Activated T-helper 2 cell treated with anti-CD3 and anti-CD28 coated beads, Interferon-gamma antibody, Interleukin-2, Interleukin-4, amounts not matched to agents 10 μg/mL and 5 μg/mL and 100 μg/mL, durations not matched to agents 14 hours and 24 hours and 36 hours (primary cell): ENCODE measurements around the gene CREB3. TPM values are rescaled to one million over a fixed set of nuclear protein-coding genes. Genes with fewer than 3 reads are reported as not detected.

Experiments
- DNase-seq: peaks from one replicate; pipeline ENCODE4 v3.0.0; 2021; ENCODE audit warnings: low spot score
- H3K27ac Mint-ChIP-seq: one replicate; pipeline ENCODE4 v1.8.0; 2021; ENCODE audit warnings: mixed read lengths
- H3K27me3 Mint-ChIP-seq: one replicate; pipeline ENCODE4 v1.8.0; 2021; ENCODE audit warnings: low read depth, mixed read lengths
- H3K36me3 Mint-ChIP-seq: one replicate; pipeline ENCODE4 v1.8.0; 2021; ENCODE audit warnings: low read depth, mixed read lengths
- H3K4me1 Mint-ChIP-seq: one replicate; pipeline ENCODE4 v1.8.0; 2021; ENCODE audit warnings: low read depth, mixed read lengths
- H3K4me3 Mint-ChIP-seq: one replicate; pipeline ENCODE4 v1.8.0; 2021; ENCODE audit warnings: low read depth, mild to moderate bottlenecking, moderate library complexity, mixed read lengths
- H3K9me3 Mint-ChIP-seq: one replicate; pipeline ENCODE4 v1.8.0; 2021; ENCODE audit warnings: mixed read lengths
- intact Hi-C: fragments of 100-400 bp; cut with micrococcal nuclease; formaldehyde crosslinking; loops from one replicate; pipeline ENCODE4 v1.15.1; 2023
- total RNA-seq: library from RNA; stranded (reverse); gene quantifications from 2 replicates; pipeline ENCODE4 v1.2.3, GENCODE V29; 2022

The CREB3 gene
- total RNA-seq, 1 donor from 2014 or later, result 34.5 TPM

DNA sequence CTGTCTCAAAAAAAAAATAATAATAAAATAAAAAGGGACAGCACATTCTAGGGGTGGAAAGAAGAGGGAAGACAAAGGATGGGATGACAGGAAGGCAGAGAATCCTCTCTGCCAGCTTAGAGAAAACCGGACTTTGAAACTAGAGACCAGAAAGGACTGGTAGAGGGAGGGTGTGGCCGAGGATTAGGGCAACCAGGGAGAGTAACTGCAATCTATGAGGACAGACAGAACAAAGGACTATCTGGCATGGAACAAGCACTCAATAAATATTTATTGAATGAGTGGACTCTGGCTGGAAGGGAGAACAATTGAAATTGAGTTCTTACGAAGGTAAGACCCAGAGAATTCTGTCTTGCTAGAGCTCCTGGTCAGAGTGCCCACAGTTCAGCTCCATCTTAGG, 14.1 kb downstream of the CREB3 start:
- Mint-ChIP-seq H3K4me3 (peak overlapping the region; percentile 35), H3K27me3 (no peaks in the 10 kb centered on the region), H3K4me1 (peaks cover 52% of the 10 kb centered on the region)

DNA sequence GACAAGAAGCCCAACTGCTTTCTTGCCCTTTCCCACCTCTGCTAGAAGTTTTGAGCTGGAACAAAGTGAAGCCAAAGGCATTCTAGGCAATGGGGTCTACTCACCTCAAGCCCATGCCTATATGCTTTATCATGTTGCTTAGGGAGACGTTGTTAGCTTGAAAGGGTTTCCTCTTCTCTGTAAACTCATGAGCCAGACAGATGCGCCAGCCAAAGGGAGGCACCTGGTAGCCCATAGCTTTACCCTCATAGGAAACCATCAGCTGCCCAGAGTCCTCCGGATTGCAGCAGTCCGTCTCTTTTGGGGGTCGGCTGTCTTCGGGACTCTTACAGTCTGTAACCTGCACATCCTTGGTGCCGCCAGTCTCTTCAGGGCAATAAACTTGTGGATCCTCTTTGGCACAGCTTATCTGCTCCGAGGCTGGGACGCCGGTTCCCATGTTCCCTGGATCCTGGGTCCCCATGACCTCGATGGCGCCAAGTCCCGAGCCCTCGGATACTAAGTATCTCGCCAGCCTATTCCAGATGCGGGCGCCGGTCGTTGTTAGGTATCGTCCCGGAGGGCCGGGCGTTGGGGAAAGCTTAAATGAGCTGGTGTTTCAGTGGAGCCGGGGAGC, 15.9 kb downstream of the CREB3 start:
- no peak for DNase-seq
- Mint-ChIP-seq H3K9me3 (no peaks in the 10 kb centered on the region), H3K4me1 (peaks cover 38% of the 10 kb centered on the region), H3K27ac (peak overlapping the region; percentile 35), H3K4me3 (peak overlapping the region; percentile 80), H3K36me3 (peaks cover 45% of the 10 kb centered on the region), H3K27me3 (no peaks in the 10 kb centered on the region)
- intact Hi-C loops, result loop anchor here (2.0 to 5.0 kb wide), 3 partner anchors 66 to 144 kb away; partner anchors contain the start of genes FAM221B, HINT2, TESK1 and TMEM8B

More for the DNA sequence above, 14.1 kb downstream of the CREB3 start:
- intact Hi-C loops, result loop anchor here (5.0 kb wide), 1 partner anchor 81 kb away; the partner anchor contains the start of genes FAM221B and TMEM8B
- no peak overlapping the region for H3K27ac Mint-ChIP-seq
- H3K9me3 Mint-ChIP-seq, result no peaks in the 10 kb centered on the region
- H3K36me3 Mint-ChIP-seq, result peaks cover 47% of the 10 kb centered on the region
- no peak for DNase-seq

DNA sequence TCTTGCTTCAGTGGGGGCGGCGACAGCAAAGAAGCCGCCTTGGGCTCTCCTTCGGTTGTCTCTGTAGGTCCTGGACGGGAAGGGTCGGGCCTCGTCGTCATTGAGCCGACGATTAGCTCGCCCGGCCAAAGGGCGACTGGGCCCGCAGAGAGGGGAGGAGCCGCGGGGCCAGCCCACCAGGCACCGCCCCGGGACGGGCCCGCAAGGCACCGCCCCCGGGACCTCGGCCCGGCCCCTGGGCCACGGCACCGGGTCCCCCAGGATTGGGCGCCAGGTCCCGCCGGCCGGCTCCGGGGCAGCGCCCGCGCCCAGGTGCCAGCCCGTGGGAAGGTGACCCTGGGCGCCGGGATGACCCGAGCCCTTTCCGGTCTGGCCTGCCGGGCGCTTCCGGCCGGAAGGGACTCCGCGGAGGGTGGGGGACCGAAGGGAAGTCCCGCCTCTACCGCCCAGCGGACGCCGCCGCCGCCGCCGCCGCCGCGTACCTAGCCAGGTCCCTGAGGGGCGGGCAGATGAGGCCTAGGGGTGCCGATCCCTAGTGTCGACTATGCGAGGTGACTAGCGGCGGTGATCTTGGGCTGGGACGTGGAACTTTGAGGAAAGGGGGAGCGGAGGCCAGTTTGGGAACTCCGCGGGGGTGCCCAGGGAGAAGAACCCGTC, 16.5 kb downstream of the CREB3 start, which contains the start of the genes GBA2 and RGP1:
TSS of gene GBA2 (minus strand) at position 371 of the 657 bp plus-strand sequence. CDS start 524 bp downstream, outside the sequence.
TSS of gene RGP1 (plus strand) at position 430 of the 657 bp plus-strand sequence. CDS start 469 bp downstream, outside the sequence.
- Mint-ChIP-seq H3K4me1 (peaks cover 35% of the 10 kb centered on the region), H3K27me3 (no peaks in the 10 kb centered on the region), H3K36me3 (peaks cover 45% of the 10 kb centered on the region), H3K9me3 (no peaks in the 10 kb centered on the region), H3K4me3 (peak within 1 kb of the TSS; percentile 92), H3K27ac (peak within 1 kb of the TSS; percentile 82)
- intact Hi-C loops, result loop anchor here (1.0 to 5.0 kb wide), 4 partner anchors 17 to 144 kb away; partner anchors contain the start of genes CREB3, FAM221B, HINT2 and TESK1
- DNase-seq, result peak; percentile 70

DNA sequence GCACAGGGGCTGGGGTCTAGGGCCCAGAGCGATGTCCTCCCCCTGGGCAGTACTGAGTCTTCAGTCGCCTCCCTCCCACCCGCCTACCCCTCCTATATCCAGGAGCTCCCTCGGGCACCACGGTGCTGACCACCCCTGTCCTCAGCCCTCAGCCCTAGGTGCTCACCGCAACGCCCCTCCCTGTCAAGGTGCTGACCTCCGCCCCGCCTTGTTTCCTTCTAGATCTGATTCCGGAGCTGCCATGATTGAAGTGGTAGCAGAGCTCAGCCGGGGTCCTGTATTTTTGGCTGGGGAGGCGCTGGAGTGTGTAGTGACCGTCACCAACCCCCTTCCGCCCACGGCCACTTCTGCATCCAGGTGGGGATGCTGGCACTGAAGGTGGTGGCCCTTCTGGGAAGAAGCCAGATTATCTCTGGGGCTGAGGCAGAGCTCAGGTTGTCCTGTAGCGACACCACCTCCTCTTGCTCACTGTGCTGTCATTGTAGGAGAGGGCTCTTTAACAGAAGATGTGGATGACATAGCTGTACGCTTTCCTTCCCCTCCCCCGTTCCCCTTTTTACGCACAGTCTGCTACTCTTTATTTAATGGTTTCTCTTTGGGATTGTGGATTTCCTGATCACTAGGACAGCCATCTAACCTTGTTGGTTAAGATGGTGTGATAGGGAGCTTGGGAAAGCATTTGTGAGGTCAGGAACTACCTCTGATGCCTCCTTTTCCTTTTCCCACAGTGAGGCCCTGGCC, 17.2 kb downstream of the CREB3 start:
- Mint-ChIP-seq H3K27me3 (no peaks in the 10 kb centered on the region), H3K4me3 (peak overlapping the region; percentile 92), H3K4me1 (peaks cover 32% of the 10 kb centered on the region), H3K27ac (peak overlapping the region; percentile 82), H3K36me3 (peaks cover 39% of the 10 kb centered on the region), H3K9me3 (no peaks in the 10 kb centered on the region)
- peak; percentile 46 for DNase-seq
- intact Hi-C loops, result loop anchor here (1.0 to 5.0 kb wide), 4 partner anchors 17 to 145 kb away; partner anchors contain the start of genes CREB3, FAM221B, HINT2 and TESK1

DNA sequence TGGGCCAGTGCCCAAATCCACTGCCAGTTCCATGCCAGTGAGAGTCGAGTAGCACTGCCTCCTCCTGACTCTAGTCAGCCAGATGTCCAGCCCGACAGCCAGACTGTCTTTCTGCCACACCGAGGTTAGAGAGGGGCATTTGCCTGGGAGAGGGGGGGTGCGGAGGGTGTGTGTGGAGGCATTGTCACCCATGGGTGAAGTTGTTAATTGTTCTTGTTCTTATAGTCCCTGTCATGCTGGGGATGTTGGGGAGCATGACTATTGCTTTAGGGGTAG, 17.7 kb downstream of the CREB3 start:
- Mint-ChIP-seq H3K36me3 (peaks cover 37% of the 10 kb centered on the region), H3K27ac (peak overlapping the region; percentile 82), H3K9me3 (no peaks in the 10 kb centered on the region), H3K27me3 (no peaks in the 10 kb centered on the region), H3K4me1 (peaks cover 30% of the 10 kb centered on the region), H3K4me3 (peak overlapping the region; percentile 92)
- intact Hi-C loops, result no loop called here
- no peak for DNase-seq

DNA sequence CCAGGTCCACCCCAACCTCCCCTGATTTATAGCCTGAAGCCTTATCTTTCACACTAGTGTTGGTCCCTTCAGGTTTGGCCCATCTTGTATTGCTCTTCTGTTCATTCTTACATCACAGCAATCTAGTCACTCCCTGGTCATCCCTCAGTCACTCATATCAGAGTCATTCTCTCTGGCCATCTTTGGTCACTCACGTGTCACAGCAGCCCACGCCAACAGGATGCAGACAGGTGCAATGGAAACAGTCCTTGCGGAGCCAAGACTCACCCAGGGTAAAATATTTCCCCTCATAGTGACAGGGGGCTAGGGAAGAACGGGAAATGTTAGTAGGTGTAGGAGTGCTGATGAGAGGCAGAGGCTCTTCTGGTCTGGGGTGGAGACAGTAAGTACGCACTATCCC, 21.0 kb downstream of the CREB3 start:
- Mint-ChIP-seq H3K27ac (no peak overlapping the region), H3K27me3 (no peaks in the 10 kb centered on the region), H3K36me3 (peaks cover 31% of the 10 kb centered on the region), H3K4me3 (no peak overlapping the region), H3K4me1 (peaks cover 22% of the 10 kb centered on the region), H3K9me3 (no peaks in the 10 kb centered on the region)
- intact Hi-C loops, result no loop called here
- DNase-seq, result no peak

DNA sequence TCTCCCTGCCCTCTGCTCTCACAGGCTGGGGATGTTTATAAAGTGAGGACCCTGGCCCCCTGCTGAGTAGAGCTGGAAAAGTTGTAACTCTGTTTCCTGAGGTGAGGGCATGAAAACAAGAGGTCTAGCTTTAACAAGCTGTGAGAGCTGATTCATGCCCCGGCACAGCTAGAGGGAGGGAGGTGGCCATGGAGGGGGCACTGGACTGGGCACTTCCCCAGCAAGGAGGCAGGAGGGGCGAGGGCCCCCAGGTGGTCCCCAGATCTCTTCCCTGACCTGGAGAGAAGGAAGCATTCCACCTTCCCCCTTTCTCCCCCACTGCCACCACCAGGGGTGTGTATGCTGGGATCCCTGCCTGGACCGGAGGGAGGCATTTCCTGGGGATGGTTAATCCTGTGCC, 21.8 kb downstream of the CREB3 start, which contains the start of gene MSMP:
TSS of gene MSMP (minus strand) at position 13 of the 400 bp plus-strand sequence. CDS start 147 bp downstream, outside the sequence.
- Mint-ChIP-seq H3K36me3 (peaks cover 36% of the 10 kb centered on the region), H3K4me1 (peaks cover 28% of the 10 kb centered on the region), H3K4me3 (no peak within 1 kb of the TSS), H3K27me3 (no peaks in the 10 kb centered on the region), H3K9me3 (no peaks in the 10 kb centered on the region), H3K27ac (no peak within 1 kb of the TSS)
- intact Hi-C loops, result no loop called here
- DNase-seq, result no peak

DNA sequence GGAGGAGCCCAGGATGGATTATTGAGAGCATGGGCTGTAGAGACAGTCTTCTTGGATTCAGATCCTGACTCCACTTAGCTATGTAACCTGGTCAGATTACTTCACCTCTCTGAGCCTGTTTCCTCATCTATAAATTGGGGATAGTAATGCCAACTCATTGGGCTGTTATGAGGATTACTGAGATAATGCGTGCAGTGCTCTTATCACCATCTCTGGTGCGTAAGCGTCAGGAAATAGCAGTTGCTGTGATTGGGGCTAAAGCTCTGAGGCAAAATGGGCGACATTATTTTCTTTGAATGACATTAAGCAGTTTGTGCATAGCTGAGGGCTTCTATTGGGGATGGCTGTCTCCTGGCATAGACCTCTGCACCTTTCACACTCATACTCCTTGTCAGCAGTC, 22.6 kb downstream of the CREB3 start:
- Mint-ChIP-seq H3K36me3 (peaks cover 42% of the 10 kb centered on the region), H3K9me3 (no peaks in the 10 kb centered on the region), H3K27ac (no peak overlapping the region), H3K27me3 (no peaks in the 10 kb centered on the region), H3K4me1 (peaks cover 28% of the 10 kb centered on the region), H3K4me3 (no peak overlapping the region)
- DNase-seq, result no peak
- intact Hi-C loops, result no loop called here

DNA sequence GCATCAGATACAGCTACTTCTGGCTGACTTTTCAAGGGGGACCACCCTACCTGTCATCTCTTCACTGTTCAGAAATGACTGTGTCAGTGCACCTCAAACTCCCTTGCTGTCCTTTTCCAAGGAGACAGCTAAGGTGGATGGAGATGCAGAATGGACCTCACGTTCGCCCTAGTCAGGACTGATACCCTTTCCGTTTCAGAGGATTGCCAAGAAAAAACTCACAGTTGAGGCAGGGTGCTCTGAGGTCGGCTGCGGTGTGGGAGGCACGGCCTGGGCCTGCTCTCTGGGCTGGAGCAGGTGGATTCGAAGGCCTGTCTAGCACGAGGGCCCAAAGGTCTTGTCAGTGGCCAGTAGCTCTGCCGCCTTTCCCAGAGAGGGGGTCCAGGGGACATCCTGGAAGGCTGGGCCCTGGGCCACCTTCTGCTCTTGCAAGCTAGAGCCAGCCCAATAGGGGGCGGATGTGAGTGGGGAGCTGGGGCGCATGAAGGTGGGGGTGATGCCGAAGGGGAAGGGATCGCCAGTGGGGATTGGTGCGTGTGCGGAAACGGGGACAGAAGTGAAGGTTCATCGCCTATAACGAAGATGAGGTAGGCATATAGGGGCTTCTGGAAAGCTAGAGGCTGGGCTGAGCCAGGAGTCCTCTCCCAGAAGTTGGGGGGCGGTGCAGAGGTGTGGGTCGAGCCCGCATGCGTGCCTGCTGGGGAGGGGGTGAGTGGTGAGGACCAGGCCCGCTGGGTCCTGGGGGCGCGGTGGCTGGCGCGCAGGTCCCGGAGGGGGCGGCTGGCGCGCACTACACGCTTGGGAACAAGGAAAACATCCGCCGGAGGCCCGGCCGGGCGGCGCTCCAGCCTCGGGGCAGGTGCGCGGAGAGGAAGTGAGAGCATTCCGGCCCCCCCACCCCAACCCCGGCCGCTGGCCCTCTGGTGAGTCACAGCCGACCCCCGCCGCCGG, 24.1 kb downstream of the CREB3 start:
- peak; percentile 69 for DNase-seq
- Mint-ChIP-seq H3K4me1 (peaks cover 29% of the 10 kb centered on the region), H3K27ac (peak overlapping the region; percentile 98), H3K4me3 (peak overlapping the region; percentile 98), H3K27me3 (no peaks in the 10 kb centered on the region), H3K36me3 (peaks cover 49% of the 10 kb centered on the region), H3K9me3 (no peaks in the 10 kb centered on the region)
- intact Hi-C loops, result loop anchor here (2.0 kb wide), 2 partner anchors 58 to 152 kb away; partner anchors contain the start of genes HINT2 and TESK1

DNA sequence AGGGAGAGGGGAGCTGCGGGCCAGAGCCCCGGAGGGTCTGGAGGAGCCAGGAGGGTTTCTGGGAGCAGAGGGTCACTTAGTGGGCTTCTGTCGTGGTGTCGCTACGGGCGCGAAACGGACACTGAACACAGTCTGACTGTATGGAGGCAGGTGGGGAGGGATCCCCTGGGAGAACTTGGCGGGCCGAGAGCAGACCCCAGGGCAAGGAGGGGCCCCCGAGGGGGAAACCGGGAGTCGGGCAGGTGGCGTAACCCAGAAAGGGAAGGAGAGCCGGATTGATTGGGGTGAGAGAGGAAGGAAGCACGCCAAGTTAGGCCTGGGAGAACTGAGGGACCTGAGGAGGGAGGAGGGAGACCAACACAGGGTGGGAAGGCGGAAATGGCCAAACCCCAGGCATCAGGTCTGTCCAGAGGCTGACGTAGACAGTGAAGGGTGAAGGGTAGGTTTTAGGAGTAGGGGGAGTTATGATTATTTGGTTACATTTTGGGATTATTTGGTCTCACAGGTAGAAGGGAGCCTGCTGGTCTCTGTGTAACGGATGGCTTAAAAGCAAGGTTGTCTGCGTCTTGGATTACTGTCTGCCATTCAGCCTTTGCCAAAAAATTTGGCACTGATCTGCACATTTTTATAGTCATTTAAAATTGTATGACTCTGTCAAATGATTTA, 24.9 kb downstream of the CREB3 start:
- Mint-ChIP-seq H3K4me3 (peak overlapping the region; percentile 98), H3K36me3 (peaks cover 44% of the 10 kb centered on the region), H3K27me3 (no peaks in the 10 kb centered on the region), H3K27ac (peak overlapping the region; percentile 78), H3K4me1 (peaks cover 29% of the 10 kb centered on the region), H3K9me3 (no peaks in the 10 kb centered on the region)
- intact Hi-C loops, result loop anchor here (2.0 kb wide), 2 partner anchors 57 to 153 kb away; partner anchors contain the start of genes HINT2 and TESK1
- DNase-seq, result no peak

DNA sequence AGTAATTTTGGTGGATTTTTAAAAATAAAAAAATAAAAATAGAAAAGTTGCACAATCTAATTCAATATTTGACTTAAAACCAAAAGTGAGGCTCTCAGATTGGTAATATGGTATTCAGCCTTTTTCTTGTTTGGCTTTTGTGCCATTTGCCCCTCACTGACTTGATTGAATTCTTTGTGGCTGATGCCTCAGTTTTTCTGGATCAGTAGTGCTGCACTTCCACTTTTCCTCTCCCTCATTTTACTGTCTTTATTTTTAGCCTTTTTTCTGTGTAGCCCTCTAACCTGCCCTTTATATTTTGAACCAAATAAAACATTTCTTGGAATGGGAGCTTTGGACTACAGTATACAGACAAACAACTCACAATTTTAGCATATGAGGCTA, 25.4 kb downstream of the CREB3 start:
- Mint-ChIP-seq H3K27ac (peak overlapping the region; percentile 64), H3K4me1 (peaks cover 29% of the 10 kb centered on the region), H3K9me3 (no peaks in the 10 kb centered on the region), H3K4me3 (peak overlapping the region; percentile 98), H3K36me3 (peaks cover 38% of the 10 kb centered on the region), H3K27me3 (no peaks in the 10 kb centered on the region)
- DNase-seq, result no peak
- intact Hi-C loops, result loop anchor here (2.0 kb wide), 2 partner anchors 57 to 153 kb away; partner anchors contain the start of genes HINT2 and TESK1
